Ramos (cell line): Measurements from ENCODE around the gene UBE2D2.
"Not testable (repeated sequence)": the region's sequence is repeated elsewhere in the genome, so short reads cannot be mapped to it uniquely, and the experiment has no call there.

Experiments
- in situ Hi-C: fragments of 300-500 bp; cut with MboI; formaldehyde crosslinking; loops from one replicate; pipeline ENCODE4 v1.14.3; 2022; ENCODE audit warnings: low sequenced_read_pairs; ENCODE audit not compliant: unreplicated experiment

The UBE2D2 gene

GRCh38 chr5:139577689-139578290 lies 16.7 kb downstream of the UBE2D2 start:
- in situ Hi-C loops: no loop called here

DNA sequence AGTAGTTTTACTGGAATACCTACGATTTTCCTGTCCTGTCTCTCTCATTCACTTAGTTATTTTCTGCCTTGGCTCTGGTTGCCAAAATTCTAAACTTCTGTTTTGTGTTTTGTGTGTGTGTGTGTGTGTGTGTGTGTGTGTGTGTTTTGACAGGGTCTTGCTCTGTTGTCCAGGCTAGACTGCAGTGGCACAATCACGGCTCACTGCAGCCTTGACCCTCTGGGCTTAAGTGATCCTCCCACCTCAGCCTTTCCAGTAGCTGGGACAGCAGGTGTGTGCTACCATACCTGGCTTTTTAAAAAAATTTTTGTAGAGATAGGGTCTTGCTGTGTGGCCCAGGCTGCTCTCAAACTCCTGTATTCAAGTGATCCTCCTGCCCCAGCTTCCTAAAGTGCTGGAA lies 17.2 kb downstream of the UBE2D2 start:
- in situ Hi-C loops: no loop called here

- in situ Hi-C loops: not testable (repeated sequence)
Measured at GRCh38 chr5:139582181-139582580, 21.0 kb downstream of the UBE2D2 start.

GRCh38 chr5:139584137-139584536 lies 23.0 kb downstream of the UBE2D2 start:
- in situ Hi-C loops: no loop called here

DNA sequence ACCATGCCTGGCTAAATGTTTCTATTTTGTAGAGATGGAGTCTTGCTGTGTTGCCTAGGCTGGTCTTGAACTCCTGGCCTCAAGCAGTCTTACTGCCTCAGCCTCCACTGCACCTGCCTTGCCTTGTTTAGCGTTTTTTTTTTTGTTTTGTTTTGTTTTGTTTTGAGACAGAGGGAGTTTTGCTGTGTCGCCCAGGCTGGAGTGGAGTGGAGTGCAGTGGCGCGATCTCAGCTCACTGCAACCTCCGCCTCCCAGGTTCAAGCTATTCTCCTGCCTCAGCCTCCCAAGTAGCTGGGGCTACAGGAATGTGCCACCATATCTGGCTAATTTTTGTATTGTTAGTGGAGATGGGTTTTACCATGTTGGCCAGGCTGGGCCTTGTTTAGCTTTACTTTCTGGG lies 27.0 kb downstream of the UBE2D2 start:
- in situ Hi-C loops: not testable (repeated sequence)

DNA sequence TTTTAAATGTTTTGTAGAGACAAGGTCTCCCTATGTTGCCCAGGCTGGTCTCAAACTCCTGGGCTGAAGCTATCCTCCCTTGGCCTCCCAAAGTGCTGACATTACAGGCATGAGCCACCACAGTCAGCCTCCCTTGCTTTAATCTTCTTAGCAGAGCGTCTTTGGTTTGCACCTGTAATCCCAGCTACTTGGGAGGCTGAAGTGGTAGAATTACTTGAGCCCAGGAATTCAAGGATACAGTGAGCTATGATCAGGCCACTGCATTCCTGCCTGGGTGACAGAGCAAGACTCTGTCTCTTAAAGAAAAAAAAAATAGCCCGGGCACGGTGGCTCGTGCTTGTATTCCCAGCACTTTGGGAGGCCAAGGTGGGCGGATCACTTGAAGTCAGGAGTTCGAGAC lies 27.8 kb downstream of the UBE2D2 start:
- in situ Hi-C loops: no loop called here

- in situ Hi-C loops: no loop called here
Measured at GRCh38 chr5:139592289-139592688, 31.1 kb downstream of the UBE2D2 start.

GRCh38 chr5:139593076-139593475 lies 31.9 kb downstream of the UBE2D2 start:
- in situ Hi-C loops: not testable (repeated sequence)

- in situ Hi-C loops: no loop called here
Measured at GRCh38 chr5:139593716-139594319, 32.7 kb downstream of the UBE2D2 start.

DNA sequence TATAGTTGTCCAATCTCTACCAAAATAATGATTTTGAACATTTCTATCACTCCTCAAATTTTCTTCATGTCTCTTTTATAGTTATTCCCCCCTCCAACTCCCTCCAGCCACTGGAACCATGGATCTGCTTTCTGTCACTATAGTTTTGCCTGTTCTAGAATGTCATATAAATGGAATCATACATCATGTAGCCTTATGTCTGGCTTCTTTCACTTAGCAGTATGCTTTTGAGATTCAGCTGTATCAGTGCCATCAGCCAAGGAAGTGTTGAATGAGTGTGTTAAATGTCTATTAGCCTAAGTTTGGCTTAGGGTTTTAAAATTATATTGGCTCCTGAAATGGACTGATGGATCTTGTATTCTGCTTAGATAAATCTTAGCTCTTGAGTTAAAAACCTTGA lies 36.0 kb downstream of the UBE2D2 start:
- in situ Hi-C loops: no loop called here

DNA sequence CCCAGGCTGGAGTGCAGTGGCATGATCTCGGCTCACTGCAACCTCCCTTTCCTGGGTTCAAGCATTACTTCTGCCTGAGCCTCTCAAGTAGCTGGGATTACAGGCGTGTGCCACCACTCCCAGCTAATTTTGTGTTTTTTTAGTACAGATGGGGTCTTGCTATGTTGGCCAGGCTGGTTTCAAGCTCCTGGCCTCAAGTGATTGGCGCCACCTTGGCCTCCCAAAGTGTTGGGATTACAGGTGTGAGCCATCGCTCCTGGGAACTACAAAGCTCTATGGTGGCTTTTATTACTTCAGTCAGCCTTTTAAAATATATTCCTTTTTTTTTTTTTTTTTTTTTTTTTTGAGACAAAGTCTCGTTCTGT lies 37.4 kb downstream of the UBE2D2 start:
- in situ Hi-C loops: not testable (repeated sequence)

GRCh38 chr5:139600336-139600949 lies 39.3 kb downstream of the UBE2D2 start:
- in situ Hi-C loops: no loop called here

- in situ Hi-C loops: no loop called here
Measured at GRCh38 chr5:139601429-139601828, 40.3 kb downstream of the UBE2D2 start.

DNA sequence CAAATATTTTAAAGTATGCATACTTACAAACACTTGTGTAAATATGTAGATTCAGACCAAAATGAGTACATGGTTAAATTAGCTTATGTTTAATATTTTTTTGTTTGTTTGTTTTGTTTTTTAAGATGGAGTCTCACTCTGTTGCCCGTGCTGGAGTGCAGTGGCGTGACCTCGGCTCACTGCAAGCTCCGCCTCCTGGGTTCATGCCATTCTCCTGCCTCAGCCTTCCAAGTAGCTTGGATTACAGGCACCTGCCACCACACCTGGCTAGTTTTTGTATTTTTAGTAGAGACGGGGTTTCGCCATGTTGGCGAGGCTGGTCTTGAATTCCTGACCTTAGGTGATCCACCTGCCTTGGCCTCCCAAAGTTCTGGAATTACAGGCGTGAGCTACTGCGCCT lies 40.8 kb downstream of the UBE2D2 start:
- in situ Hi-C loops: not testable (repeated sequence)

DNA sequence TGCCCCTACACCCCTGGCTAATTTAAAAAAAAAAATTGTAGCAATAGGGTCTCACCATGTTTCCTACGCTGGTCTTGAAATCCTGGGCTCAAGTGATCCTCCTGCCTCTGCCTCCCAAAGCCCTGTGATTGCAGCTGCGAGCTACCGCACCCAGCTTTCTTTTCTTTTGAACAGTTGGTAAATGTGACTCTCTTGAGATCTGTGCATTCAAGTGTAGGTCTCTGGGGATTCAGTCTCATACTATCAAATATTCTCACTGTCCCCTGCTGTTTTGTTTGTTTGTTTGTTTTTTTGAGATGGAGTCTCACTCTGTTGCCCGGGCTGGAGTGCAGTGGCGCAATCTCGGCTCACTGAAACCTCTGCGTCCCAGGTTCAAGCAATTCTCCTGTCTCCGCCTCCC lies 44.7 kb downstream of the UBE2D2 start:
- in situ Hi-C loops: no loop called here

DNA sequence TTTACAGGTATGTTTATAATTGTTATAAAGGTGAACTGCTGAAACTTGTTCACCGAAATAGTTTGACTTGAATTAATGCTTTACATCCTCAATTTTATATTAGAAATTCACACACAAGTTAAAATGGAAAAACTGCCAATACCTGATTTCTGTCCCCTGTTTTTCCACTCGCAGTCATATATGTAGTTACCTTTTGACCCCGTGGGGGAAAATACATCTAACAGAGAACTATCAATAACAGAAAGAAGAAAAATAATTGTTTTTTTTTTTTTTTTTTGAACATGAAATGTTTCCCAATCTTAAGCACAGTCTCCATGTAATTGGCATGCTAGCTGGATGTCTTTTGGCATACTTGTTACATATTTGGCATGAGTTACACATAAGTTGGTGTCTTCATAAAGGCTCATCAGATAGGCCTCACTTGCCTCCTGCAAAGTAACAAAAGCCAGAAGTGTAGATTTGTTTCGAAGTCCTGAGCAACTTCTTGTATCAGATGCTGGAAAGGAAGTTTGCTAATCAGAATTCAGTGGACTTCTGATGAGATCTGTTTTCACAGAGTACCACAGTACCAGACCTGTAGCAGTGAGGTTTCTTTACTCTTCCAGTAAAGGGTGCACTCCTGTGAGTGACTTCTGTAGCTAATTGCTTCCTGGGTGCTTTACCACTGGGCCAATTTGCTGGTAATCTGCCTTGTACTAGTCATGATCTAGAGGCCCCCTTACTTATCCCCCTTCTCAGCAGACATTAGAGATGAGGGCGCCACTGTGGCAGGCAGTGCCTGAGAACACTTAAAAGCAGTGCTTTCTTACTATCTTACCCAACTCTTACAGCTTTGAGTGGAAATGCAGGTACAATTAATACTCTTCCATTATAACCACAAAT lies 50.8 kb downstream of the UBE2D2 start:
- in situ Hi-C loops: no loop called here

GRCh38 chr5:139619861-139620260 lies 58.7 kb downstream of the UBE2D2 start:
- in situ Hi-C loops: no loop called here

GRCh38 chr5:139625398-139625797 lies 64.3 kb downstream of the UBE2D2 start:
- in situ Hi-C loops: not testable (repeated sequence)

- in situ Hi-C loops: loop anchor here (5.0 kb wide), 2 partner anchors 61 to 131 kb away; no protein-coding TSS in a partner anchor
Measured at GRCh38 chr5:139630855-139631254, 69.7 kb downstream of the UBE2D2 start.

DNA sequence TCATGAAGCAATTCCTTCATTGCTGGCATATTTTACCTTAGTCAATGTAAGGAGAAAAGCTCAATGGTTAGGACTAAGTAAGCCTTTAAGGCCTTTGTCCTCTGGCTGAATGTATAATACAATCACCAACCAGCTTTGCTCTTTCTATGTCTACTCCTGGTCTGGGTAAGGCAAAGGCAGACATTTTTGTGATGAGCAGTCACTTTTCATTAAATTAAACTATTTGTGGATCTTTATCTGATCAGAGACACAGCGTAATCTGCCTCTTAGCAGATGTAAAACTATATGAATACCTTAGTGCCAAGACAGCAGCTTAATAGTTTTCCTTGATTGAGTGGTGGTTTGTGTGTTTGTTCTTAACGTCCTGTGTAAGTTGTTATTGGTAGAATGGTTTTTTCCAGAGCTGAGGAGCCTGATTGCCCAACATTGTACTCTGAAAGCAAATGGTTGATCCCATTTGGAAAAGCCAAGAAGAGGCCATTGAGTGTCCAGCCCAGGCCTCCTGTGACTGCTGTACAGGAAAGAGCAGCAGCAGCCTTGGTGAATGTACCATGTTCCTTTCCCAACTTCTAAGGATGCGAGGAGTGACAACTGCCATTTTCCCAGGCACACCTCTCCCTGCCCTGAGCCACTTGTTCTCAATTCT lies 70.5 kb downstream of the UBE2D2 start:
- in situ Hi-C loops: loop anchor here (5.0 kb wide), 2 partner anchors 61 to 131 kb away; no protein-coding TSS in a partner anchor
